ENCODE results near the gene SMCO2. TPM values are rescaled to one million over a fixed set of nuclear protein-coding genes. Genes with fewer than 3 reads are reported as not detected.

SMCO2 gene
- total and polyA plus RNA-seq, 10 donors = 0.06 to 0.92 (median 0.16) TPM; not detected in 7

DNA sequence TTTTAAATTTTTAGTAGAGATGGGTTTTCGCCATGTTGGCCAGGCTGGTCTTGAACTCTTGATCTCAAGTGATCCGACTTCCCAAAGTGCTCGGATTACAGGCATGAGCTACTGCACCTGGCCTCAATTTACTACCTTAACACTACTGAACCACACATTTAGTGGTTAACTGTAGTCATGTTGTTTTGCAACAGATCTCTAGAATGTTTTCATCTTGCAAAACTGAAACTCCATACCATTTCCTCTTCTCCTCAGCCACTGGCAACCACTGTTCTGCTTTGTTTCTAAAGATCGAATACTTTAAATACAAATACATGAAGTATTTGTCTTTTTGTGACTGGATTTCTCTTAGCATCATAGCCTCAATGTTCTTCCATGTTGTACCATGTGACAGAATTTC, 15.4 kb upstream of the SMCO2 start:
- TF ChIP-seq POLR2A (IDR thresholded peaks at IDR 0.05) (no peak), POLR2AphosphoS5 (IDR thresholded peaks at IDR 0.05) (no peak)
- TF ChIP-seq, protein P1, sequence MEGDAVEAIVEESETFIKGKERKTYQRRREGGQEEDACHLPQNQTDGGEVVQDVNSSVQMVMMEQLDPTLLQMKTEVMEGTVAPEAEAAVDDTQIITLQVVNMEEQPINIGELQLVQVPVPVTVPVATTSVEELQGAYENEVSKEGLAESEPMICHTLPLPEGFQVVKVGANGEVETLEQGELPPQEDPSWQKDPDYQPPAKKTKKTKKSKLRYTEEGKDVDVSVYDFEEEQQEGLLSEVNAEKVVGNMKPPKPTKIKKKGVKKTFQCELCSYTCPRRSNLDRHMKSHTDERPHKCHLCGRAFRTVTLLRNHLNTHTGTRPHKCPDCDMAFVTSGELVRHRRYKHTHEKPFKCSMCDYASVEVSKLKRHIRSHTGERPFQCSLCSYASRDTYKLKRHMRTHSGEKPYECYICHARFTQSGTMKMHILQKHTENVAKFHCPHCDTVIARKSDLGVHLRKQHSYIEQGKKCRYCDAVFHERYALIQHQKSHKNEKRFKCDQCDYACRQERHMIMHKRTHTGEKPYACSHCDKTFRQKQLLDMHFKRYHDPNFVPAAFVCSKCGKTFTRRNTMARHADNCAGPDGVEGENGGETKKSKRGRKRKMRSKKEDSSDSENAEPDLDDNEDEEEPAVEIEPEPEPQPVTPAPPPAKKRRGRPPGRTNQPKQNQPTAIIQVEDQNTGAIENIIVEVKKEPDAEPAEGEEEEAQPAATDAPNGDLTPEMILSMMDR (IDR thresholded peaks at IDR 0.05 in 8 of 11, conservative IDR thresholded peaks at IDR 0.05 in 3 of 11) = no peak
- DNase-seq = no peak
- Histone ChIP-seq H3K36me3 (no peaks in the 10 kb centered on the region), H3K4me3 (no peak overlapping the region), H3K27me3 (replicated peaks in 1 of 7) (no peaks in the 10 kb centered on the region), H3K27ac (no peak overlapping the region), H3K9me3 (no peaks in the 10 kb centered on the region), H3K4me1 (peaks cover 0 to 18% (median 5%) of the 10 kb centered on the region in 6 donors)
- 57 to 73% (median 64%) methylated on average over 4 of the region's 4 CpGs for WGBS, 5 donors
- intact Hi-C loops (cut with DNase I; ENCODE audit: low total_unique reads) = no loop called here

DNA sequence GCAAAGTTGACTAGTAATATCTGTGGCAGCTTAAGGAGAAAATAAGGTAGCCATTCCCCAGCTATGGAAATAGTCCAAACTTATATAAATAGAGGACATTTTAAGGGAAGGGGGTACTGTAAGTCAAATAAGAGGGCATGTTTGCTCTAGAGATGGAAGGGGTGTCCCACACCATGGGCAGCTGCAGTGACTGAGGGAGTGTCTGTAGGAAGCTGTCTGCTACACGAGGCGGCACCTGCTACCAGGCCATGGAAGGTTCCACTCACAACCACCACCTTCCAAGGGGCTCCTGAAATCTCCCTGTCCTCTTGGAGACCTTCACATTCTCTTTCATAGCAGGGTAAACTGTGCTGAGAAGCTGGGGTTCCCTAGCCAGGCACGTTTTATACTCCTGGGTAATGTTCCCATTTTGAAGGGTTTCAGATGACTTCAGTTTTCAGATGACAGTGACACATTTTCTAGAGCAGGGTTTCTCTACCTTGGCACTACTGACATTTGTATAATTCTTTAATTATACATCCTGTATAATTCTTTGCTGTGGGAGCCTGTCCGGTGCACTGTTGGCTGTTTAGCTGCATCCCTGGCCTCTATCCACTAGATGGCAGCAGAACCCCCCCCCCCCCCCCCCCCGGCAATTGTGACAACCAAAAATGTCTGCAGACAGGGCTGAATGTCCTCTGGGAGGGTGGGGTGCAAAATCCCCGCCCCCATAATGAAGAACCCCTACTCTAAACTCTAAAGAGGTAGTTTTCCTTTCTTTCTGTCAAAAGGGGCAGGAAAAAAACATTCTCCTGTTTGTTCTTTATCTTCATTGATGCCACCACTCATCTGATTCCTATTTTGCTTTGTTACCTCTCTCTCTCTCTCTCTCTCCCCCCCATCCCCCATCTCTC, 11.6 kb upstream of the SMCO2 start:
- DNase-seq = no peak
- Histone ChIP-seq H3K27ac (no peak overlapping the region), H3K27me3 (replicated peaks in 1 of 7) (no peaks in the 10 kb centered on the region), H3K4me3 (no peak overlapping the region), H3K4me1 (peaks cover 0 to 27% (median 5%) of the 10 kb centered on the region in 6 donors), H3K36me3 (no peaks in the 10 kb centered on the region), H3K9me3 (no peaks in the 10 kb centered on the region)
- intact Hi-C loops (cut with DNase I; ENCODE audit: low total_unique reads) = loop anchor here (5.0 kb wide), 1 partner anchor 217 kb away; no protein-coding TSS in a partner anchor
- no peak for TF ChIP-seq POLR2A (IDR thresholded peaks at IDR 0.05)
- no peak for TF ChIP-seq POLR2AphosphoS5 (IDR thresholded peaks at IDR 0.05)
- TF ChIP-seq, protein P1 (IDR thresholded peaks at IDR 0.05 in 8 of 11, conservative IDR thresholded peaks at IDR 0.05 in 3 of 11) = peak in 9 of 11 experiments; percentile 26 to 80 (median 61)
- 29 to 47% (median 36%) methylated on average over 5 to 6 of the region's 6 CpGs for WGBS, 5 donors

DNA sequence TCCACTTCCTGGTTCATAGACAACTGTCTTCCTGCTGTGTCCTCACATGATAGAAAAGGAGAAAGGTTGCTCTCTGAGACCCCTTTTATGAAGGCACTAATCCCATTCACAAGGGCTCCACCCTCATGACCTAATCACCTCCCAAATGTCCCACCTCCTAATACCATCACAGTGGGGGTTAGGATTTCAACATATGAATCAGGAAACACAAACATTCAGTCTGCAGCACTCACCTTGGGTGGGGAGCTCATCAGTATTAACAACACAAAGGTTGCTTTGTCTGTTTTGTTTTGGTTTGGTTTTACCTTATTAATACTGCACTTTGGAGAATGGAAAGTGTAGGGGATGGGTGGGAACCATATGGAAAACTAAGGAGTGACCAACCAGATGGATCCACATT, 10.5 kb upstream of the SMCO2 start:
- no peak overlapping the region for H3K4me3 ChIP-seq
- no peaks in the 10 kb centered on the region for H3K27me3 ChIP-seq (replicated peaks in 1 of 7)
- no peaks in the 10 kb centered on the region for H3K9me3 ChIP-seq
- H3K36me3 ChIP-seq = no peaks in the 10 kb centered on the region
- intact Hi-C loops (cut with DNase I; ENCODE audit: low total_unique reads) = loop anchor here (5.0 kb wide), 1 partner anchor 216 kb away; no protein-coding TSS in a partner anchor
- TF ChIP-seq POLR2AphosphoS5 (IDR thresholded peaks at IDR 0.05) (no peak), POLR2A (IDR thresholded peaks at IDR 0.05) (no peak)
- TF ChIP-seq, protein P1 (IDR thresholded peaks at IDR 0.05 in 8 of 11, conservative IDR thresholded peaks at IDR 0.05 in 3 of 11) = no peak
- DNase-seq = no peak
- H3K4me1 ChIP-seq = peaks cover 0 to 25% (median 5%) of the 10 kb centered on the region in 6 donors
- no peak overlapping the region for H3K27ac ChIP-seq

DNA sequence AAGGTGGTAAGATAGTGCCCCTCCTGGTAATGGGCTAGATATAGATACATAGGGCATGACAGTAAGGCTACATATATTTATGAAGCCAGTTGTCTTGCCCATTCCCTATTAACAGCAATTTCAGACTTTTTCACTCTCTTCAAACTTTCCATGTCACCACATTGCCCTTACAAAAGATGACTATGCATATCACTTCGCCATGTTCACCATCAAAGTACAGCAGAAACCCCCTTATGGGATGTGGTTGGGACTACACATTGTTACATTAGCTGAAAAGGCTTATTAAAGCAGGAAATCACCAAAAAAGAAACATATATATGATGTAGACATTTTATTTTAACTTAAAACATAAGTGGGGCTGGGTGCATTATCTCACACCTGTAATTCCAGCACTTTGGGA, 9.8 kb upstream of the SMCO2 start:
- WGBS, 5 donors = 87 to 95% (median 89%) methylated on average over 1 of the region's 1 CpG
- Histone ChIP-seq H3K4me3 (no peak overlapping the region), H3K9me3 (no peaks in the 10 kb centered on the region), H3K27ac (no peak overlapping the region), H3K36me3 (no peaks in the 10 kb centered on the region), H3K4me1 (peaks cover 0 to 21% (median 5%) of the 10 kb centered on the region in 6 donors), H3K27me3 (replicated peaks in 1 of 7) (no peaks in the 10 kb centered on the region)
- intact Hi-C loops (cut with DNase I; ENCODE audit: low total_unique reads) = loop anchor here (5.0 kb wide), 1 partner anchor 216 kb away; no protein-coding TSS in a partner anchor
- no peak for DNase-seq
- TF ChIP-seq, protein P1 (IDR thresholded peaks at IDR 0.05 in 8 of 11, conservative IDR thresholded peaks at IDR 0.05 in 3 of 11) = no peak
- TF ChIP-seq POLR2AphosphoS5 (IDR thresholded peaks at IDR 0.05) (no peak), POLR2A (IDR thresholded peaks at IDR 0.05) (no peak)
